Neuron (in vitro differentiated cells): ENCODE data around the gene FASLG.

ENCODE experiments used
- H2AFZ ChIP-seq: one replicate; pipeline ENCODE4 v1.6.1; 2013; ENCODE audit warnings: low read depth, mild to moderate bottlenecking, inconsistent platforms, low read length, moderate library complexity
- H3K27me3 ChIP-seq: one replicate; pipeline ENCODE4 v1.6.1; 2013; ENCODE audit warnings: low read length; ENCODE audit not compliant: insufficient read depth
- H3K36me3 ChIP-seq: one replicate; pipeline ENCODE4 v1.6.1; 2013; ENCODE audit warnings: low read length; ENCODE audit not compliant: insufficient read depth
- H3K4me1 ChIP-seq: one replicate; pipeline ENCODE4 v1.6.1; 2013; ENCODE audit warnings: low read length; ENCODE audit not compliant: insufficient read depth
- H3K4me3 ChIP-seq: 2 replicates; pipeline ENCODE4 v1.5.1; 2013; ENCODE audit warnings: mild to moderate bottlenecking, low read length, moderate library complexity
- H3K9me3 ChIP-seq: one replicate; pipeline ENCODE4 v1.6.1; 2013; ENCODE audit warnings: low read length

Gene FASLG

GRCh38 chr1:172630056-172630818 is 28.7 kb upstream of the FASLG start:
- Histone ChIP-seq H3K9me3 (no peaks in the 10 kb centered on the region), H3K4me3 (no peak overlapping the region), H3K4me1 (peaks cover 5% of the 10 kb centered on the region), H3K36me3 (no peaks in the 10 kb centered on the region), H2AFZ (no peak overlapping the region), H3K27me3 (no peaks in the 10 kb centered on the region)

- Histone ChIP-seq H3K4me3 (no peak overlapping the region), H3K36me3 (no peaks in the 10 kb centered on the region), H3K9me3 (no peaks in the 10 kb centered on the region), H2AFZ (no peak overlapping the region), H3K27me3 (no peaks in the 10 kb centered on the region), H3K4me1 (peaks cover 5% of the 10 kb centered on the region)
Measured at GRCh38 chr1:172630868-172631267, 28.0 kb upstream of the FASLG start.

- Histone ChIP-seq H3K4me3 (no peak overlapping the region), H3K4me1 (no peaks in the 10 kb centered on the region), H3K36me3 (no peaks in the 10 kb centered on the region), H2AFZ (no peak overlapping the region), H3K9me3 (no peaks in the 10 kb centered on the region), H3K27me3 (no peaks in the 10 kb centered on the region)
Measured at GRCh38 chr1:172637522-172637921, 21.4 kb upstream of the FASLG start.

DNA sequence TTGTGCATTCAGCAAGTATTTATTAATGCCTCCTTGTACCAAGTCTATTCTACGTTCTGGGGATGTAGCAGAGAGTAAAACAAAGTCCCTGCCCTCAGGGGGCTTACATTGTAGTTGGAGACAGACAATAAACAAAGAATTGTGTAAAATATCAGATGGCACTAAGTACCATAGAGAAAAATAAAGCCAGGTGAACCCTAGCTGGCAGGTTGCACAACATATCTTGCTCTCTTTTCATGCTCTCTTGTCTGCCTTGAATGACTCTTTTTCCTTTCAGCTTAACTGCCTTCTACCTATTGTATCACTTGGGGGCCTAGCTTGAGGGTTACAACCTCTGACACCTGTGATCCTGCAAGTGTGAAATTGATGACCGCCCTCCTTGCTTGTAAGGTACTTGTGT is 20.7 kb upstream of the FASLG start:
- no peaks in the 10 kb centered on the region for H3K27me3 ChIP-seq
- H3K4me3 ChIP-seq, result no peak overlapping the region
- no peak overlapping the region for H2AFZ ChIP-seq
- H3K9me3 ChIP-seq, result no peaks in the 10 kb centered on the region
- H3K4me1 ChIP-seq, result no peaks in the 10 kb centered on the region
- H3K36me3 ChIP-seq, result no peaks in the 10 kb centered on the region

- no peak overlapping the region for H3K4me3 ChIP-seq
Measured at GRCh38 chr1:172638885-172639831, 19.7 kb upstream of the FASLG start.

GRCh38 chr1:172640111-172640510 is 18.8 kb upstream of the FASLG start:
- no peak overlapping the region for H2AFZ ChIP-seq
- H3K27me3 ChIP-seq, result no peaks in the 10 kb centered on the region
- H3K9me3 ChIP-seq, result no peaks in the 10 kb centered on the region
- no peaks in the 10 kb centered on the region for H3K4me1 ChIP-seq
- no peak overlapping the region for H3K4me3 ChIP-seq
- H3K36me3 ChIP-seq, result no peaks in the 10 kb centered on the region

More at GRCh38 chr1:172638885-172639831, 19.7 kb upstream of the FASLG start:
- H2AFZ ChIP-seq, result no peak overlapping the region
- H3K4me1 ChIP-seq, result no peaks in the 10 kb centered on the region
- H3K36me3 ChIP-seq, result no peaks in the 10 kb centered on the region
- no peaks in the 10 kb centered on the region for H3K27me3 ChIP-seq
- H3K9me3 ChIP-seq, result no peaks in the 10 kb centered on the region

DNA sequence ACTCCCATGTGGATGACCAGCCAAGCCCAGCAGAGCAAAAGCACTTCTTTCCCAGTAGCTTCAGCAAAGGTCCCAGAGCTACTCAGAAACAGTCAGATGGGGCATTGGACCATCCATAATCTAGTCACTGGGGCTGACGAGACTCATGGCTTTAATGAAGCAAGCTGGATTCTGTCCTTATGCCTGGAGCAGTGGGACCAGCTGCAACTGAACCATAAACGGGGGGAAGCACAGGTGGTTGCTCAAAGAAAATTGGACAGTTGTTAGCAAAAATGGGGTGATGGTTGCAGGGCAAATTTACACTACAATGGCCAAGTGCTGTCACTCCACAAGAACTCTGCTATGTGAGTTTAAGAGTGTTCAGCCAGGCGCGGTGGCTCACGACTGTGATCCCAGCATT is 17.4 kb upstream of the FASLG start:
- H3K36me3 ChIP-seq, result no peaks in the 10 kb centered on the region
- no peaks in the 10 kb centered on the region for H3K27me3 ChIP-seq
- H3K9me3 ChIP-seq, result no peaks in the 10 kb centered on the region
- H2AFZ ChIP-seq, result no peak overlapping the region
- H3K4me3 ChIP-seq, result no peak overlapping the region
- no peaks in the 10 kb centered on the region for H3K4me1 ChIP-seq

GRCh38 chr1:172642970-172643369 is 15.9 kb upstream of the FASLG start:
- Histone ChIP-seq H2AFZ (no peak overlapping the region), H3K4me1 (no peaks in the 10 kb centered on the region), H3K4me3 (no peak overlapping the region)

DNA sequence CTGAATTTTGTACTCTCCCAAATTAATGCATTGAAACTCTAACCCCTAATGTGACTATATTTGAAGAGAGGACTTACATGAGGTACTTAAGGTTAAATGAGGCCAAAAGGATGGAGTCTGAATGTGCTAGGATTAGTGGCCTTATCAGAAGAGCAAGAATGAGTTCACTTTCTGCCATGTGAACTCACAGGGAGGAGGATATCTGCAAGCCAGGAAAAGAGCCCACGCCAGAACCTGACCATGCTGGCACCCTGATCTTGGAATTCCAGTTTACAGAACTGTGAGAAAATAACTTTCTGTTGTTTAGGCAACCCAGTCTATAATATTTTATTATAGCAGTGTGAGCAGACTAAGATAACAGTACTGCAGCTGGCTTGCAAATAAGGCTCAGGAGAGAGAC is 12.2 kb upstream of the FASLG start:
- Histone ChIP-seq H3K27me3 (no peaks in the 10 kb centered on the region), H3K4me3 (no peak overlapping the region), H3K36me3 (no peaks in the 10 kb centered on the region), H3K9me3 (no peaks in the 10 kb centered on the region), H2AFZ (no peak overlapping the region), H3K4me1 (no peaks in the 10 kb centered on the region)

More at GRCh38 chr1:172642970-172643369, 15.9 kb upstream of the FASLG start:
- Histone ChIP-seq H3K27me3 (no peaks in the 10 kb centered on the region), H3K36me3 (no peaks in the 10 kb centered on the region), H3K9me3 (no peaks in the 10 kb centered on the region)

- Histone ChIP-seq H2AFZ (no peak overlapping the region), H3K9me3 (no peaks in the 10 kb centered on the region), H3K27me3 (no peaks in the 10 kb centered on the region), H3K4me3 (no peak overlapping the region), H3K4me1 (no peaks in the 10 kb centered on the region), H3K36me3 (no peaks in the 10 kb centered on the region)
Measured at GRCh38 chr1:172647110-172647564, 11.8 kb upstream of the FASLG start.

GRCh38 chr1:172647987-172648386 is 10.9 kb upstream of the FASLG start:
- no peaks in the 10 kb centered on the region for H3K36me3 ChIP-seq
- H3K9me3 ChIP-seq, result no peaks in the 10 kb centered on the region
- H3K4me1 ChIP-seq, result no peaks in the 10 kb centered on the region
- H3K27me3 ChIP-seq, result no peaks in the 10 kb centered on the region
- H3K4me3 ChIP-seq, result no peak overlapping the region
- H2AFZ ChIP-seq, result no peak overlapping the region

DNA sequence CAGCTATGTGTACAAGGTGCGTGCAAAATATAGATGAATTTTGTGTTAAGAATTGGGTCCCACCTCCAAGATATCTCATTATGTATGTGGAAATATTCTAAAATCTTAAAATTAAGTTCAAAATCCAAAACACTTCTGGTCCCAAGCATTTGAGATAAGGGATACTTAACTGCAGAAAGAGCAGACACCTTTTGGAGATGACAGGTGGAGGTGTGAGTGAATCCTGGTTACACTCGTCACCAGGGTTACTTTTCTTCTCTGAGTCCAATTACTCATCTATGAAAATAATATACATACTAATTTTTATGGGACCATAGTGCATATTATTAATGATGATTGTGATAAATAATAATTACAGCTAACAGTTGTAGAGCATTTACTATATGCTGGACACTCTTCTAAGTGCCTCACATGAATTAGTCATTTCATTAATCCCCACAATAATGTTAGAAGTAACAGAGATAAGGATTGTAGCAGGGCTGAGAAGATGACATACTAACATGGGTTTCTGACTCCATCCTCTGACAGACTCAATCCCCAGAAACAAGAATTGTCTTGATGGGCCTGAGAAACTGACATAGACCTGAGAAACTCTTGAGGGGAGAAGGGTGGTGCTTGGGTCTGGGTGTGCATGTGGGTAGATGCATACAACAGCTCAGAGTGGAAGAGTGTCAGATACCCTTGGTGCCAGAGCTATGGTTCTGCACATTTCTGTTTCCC is 8.3 kb upstream of the FASLG start:
- H3K9me3 ChIP-seq, result no peaks in the 10 kb centered on the region
- H3K4me3 ChIP-seq, result no peak overlapping the region
- no peaks in the 10 kb centered on the region for H3K27me3 ChIP-seq
- H2AFZ ChIP-seq, result no peak overlapping the region
- no peaks in the 10 kb centered on the region for H3K4me1 ChIP-seq
- H3K36me3 ChIP-seq, result no peaks in the 10 kb centered on the region
